ENCODE results near the gene AP3B1.

GRCh38 chr5:77986261-77986660 is 308.2 kb downstream of the AP3B1 start:
- TF ChIP-seq EZH2phosphoT487 (IDR thresholded peaks at IDR 0.05; ENCODE audit: unreplicated experiment): no peak
- TF ChIP-seq, protein P1, sequence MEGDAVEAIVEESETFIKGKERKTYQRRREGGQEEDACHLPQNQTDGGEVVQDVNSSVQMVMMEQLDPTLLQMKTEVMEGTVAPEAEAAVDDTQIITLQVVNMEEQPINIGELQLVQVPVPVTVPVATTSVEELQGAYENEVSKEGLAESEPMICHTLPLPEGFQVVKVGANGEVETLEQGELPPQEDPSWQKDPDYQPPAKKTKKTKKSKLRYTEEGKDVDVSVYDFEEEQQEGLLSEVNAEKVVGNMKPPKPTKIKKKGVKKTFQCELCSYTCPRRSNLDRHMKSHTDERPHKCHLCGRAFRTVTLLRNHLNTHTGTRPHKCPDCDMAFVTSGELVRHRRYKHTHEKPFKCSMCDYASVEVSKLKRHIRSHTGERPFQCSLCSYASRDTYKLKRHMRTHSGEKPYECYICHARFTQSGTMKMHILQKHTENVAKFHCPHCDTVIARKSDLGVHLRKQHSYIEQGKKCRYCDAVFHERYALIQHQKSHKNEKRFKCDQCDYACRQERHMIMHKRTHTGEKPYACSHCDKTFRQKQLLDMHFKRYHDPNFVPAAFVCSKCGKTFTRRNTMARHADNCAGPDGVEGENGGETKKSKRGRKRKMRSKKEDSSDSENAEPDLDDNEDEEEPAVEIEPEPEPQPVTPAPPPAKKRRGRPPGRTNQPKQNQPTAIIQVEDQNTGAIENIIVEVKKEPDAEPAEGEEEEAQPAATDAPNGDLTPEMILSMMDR (conservative IDR thresholded peaks at IDR 0.05; ENCODE audit: low read depth in 2 of 2): 0 out of 4 replicates have a peak, but pooled peaks of 1 of the 2 experiments have one; percentile 1
- no peak for TF ChIP-seq JUNB (IDR thresholded peaks at IDR 0.05; ENCODE audit: unreplicated experiment)
- no peak for TF ChIP-seq POLR2AphosphoS5 (IDR thresholded peaks at IDR 0.05; ENCODE audit: low read depth)
- TF ChIP-seq, protein P2, sequence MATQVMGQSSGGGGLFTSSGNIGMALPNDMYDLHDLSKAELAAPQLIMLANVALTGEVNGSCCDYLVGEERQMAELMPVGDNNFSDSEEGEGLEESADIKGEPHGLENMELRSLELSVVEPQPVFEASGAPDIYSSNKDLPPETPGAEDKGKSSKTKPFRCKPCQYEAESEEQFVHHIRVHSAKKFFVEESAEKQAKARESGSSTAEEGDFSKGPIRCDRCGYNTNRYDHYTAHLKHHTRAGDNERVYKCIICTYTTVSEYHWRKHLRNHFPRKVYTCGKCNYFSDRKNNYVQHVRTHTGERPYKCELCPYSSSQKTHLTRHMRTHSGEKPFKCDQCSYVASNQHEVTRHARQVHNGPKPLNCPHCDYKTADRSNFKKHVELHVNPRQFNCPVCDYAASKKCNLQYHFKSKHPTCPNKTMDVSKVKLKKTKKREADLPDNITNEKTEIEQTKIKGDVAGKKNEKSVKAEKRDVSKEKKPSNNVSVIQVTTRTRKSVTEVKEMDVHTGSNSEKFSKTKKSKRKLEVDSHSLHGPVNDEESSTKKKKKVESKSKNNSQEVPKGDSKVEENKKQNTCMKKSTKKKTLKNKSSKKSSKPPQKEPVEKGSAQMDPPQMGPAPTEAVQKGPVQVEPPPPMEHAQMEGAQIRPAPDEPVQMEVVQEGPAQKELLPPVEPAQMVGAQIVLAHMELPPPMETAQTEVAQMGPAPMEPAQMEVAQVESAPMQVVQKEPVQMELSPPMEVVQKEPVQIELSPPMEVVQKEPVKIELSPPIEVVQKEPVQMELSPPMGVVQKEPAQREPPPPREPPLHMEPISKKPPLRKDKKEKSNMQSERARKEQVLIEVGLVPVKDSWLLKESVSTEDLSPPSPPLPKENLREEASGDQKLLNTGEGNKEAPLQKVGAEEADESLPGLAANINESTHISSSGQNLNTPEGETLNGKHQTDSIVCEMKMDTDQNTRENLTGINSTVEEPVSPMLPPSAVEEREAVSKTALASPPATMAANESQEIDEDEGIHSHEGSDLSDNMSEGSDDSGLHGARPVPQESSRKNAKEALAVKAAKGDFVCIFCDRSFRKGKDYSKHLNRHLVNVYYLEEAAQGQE (IDR thresholded peaks at IDR 0.05; ENCODE audit: unreplicated experiment): no peak
- no peak for TF ChIP-seq ZNF114 (CRISPR knock-in tag; IDR thresholded peaks at IDR 0.05)
- no peak for TF ChIP-seq EZH2 (IDR thresholded peaks at IDR 0.05; ENCODE audit: low read depth, unreplicated experiment)
- TF ChIP-seq ETS1 (IDR thresholded peaks at IDR 0.05): no peak
- TF ChIP-seq CREB1 (CRISPR knock-in tag; IDR thresholded peaks at IDR 0.05; ENCODE audit: low read depth): no peak
- TF ChIP-seq STAT1 (IDR thresholded peaks at IDR 0.05; ENCODE audit: unreplicated experiment): no peak
- TF ChIP-seq ZNF331 (CRISPR knock-in tag; IDR thresholded peaks at IDR 0.05; ENCODE audit: low read depth): no peak
- no peak for TF ChIP-seq NANOG (IDR thresholded peaks at IDR 0.05; ENCODE audit: borderline replicate concordance)
- no peak for TF ChIP-seq ZNF462 (CRISPR knock-in tag; IDR thresholded peaks at IDR 0.05)

Measured in GM23338 (cell line).